GM12891 (cell line): ENCODE measurements around the gene PNLDC1.
"Not testable (repeated sequence)": the region's sequence is repeated elsewhere in the genome, so short reads cannot be mapped to it uniquely, and the experiment has no call there.

ENCODE experiments used
- DNase-seq: peaks from one replicate; pipeline ENCODE4 v3.0.0; 2011; ENCODE audit warnings: low spot score; ENCODE audit not compliant: insufficient read length
- FAIRE-seq: peaks from 2 replicates; lab custom pipeline; 2011; peaks lifted over from hg19 to GRCh38; lab: Jason Lieb, UNC
- PAX5 ChIP-seq: IDR thresholded peaks from 2 replicates; pipeline ENCODE4 v1.6.1; 2011; ENCODE audit warnings: low read length, moderate library complexity, mild to moderate bottlenecking; ENCODE audit not compliant: insufficient read depth, severe bottlenecking
- POLR2A ChIP-seq: IDR thresholded peaks from 2 replicates; pipeline ENCODE4 v1.6.1; 2011; ENCODE audit warnings: low read depth, low read length, control low read depth
- POLR2AphosphoS5 ChIP-seq: IDR thresholded peaks from 2 replicates; pipeline ENCODE4 v1.6.1; 2011; ENCODE audit warnings: low read depth, low read length, control low read depth
- POU2F2 ChIP-seq: IDR thresholded peaks from 2 replicates; pipeline ENCODE4 v1.6.1; 2011; ENCODE audit warnings: low read depth, mild to moderate bottlenecking, control low read depth, low read length, moderate library complexity
- SPI1 ChIP-seq: IDR thresholded peaks from 2 replicates; pipeline ENCODE4 v1.6.1; 2011; ENCODE audit warnings: low read depth, low read length, control low read depth
- TAF1 ChIP-seq: IDR thresholded peaks from 2 replicates; pipeline ENCODE4 v1.6.1; 2011; ENCODE audit warnings: low read depth, low read length, control low read depth

The PNLDC1 gene

GRCh38 chr6:159805440-159806020 lies 5.5 kb downstream of the PNLDC1 start:
- no peak for TF ChIP-seq POLR2AphosphoS5
- TF ChIP-seq TAF1: no peak
- TF ChIP-seq PAX5: no peak
- TF ChIP-seq SPI1: no peak
- DNase-seq (no peak), FAIRE-seq (no peak)

DNA sequence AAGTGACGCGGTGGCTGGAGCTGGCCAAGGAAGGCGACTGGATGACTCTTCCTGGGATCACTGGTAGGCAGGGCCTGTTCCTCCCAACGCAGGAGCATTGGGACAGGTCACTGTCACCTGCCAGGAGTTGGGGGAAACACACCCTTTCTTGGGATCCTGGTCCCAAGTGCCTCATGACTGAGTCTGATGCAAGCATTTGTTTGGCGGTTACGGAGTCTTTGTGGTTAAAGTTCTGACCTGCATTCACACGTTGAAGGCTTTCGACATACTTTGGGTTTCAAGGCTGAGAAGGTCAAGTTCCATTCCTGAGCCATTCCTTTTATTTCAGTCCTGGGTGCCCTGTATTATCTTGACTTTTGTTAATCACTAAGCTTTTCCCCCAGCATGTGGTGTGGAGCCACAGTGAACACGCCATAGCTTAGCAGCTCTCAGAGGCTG lies 6.0 kb downstream of the PNLDC1 start:
- TF ChIP-seq TAF1 (no peak), PAX5 (no peak), POU2F2 (no peak), SPI1 (no peak), POLR2AphosphoS5 (no peak), POLR2A (no peak)
- FAIRE-seq (no peak), DNase-seq (no peak)

DNA sequence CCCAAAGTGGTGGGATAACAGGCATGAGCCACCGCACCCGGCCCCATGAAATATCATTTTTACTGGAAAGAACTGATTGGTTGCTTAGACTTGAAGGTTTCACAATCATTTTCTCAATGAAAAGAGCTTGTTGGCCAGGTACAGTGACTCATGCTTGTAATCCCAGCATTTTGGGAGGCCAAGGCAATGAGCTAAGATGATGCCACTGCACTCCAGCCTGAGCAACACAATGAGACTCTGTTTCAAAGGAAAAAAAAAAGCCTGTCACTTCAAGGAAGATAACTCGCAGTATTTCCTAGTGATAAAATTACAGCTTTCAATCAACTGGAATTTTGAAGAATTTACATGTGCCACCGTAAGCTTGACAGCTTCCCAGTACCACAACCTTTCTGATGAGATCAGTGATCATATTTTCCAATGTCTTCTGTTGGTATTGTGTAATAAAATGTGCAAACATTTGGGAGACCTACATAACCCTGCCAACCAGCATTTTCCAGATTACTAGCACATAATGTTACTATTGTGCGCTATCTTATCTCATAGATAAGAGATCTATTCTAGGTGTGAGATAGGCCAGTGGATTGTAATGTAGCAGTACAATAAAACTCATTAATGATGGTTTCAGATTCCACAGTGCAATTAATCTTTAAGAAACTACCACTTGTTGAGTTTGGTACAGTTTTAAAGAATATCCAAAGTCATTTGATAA lies 7.2 kb downstream of the PNLDC1 start:
- DNase-seq: no peak
- no peak for TF ChIP-seq PAX5
- TF ChIP-seq SPI1: no peak
- TF ChIP-seq POLR2A: no peak
- TF ChIP-seq POLR2AphosphoS5: no peak
- TF ChIP-seq POU2F2: no peak
- TF ChIP-seq TAF1: no peak
- no peak for FAIRE-seq

- FAIRE-seq (no peak), DNase-seq (no peak)
- no peak for TF ChIP-seq POLR2A
- no peak for TF ChIP-seq TAF1
- no peak for TF ChIP-seq POLR2AphosphoS5
- TF ChIP-seq POU2F2: no peak
- TF ChIP-seq PAX5: no peak
- no peak for TF ChIP-seq SPI1
Measured at GRCh38 chr6:159808647-159809046, 8.6 kb downstream of the PNLDC1 start.

- DNase-seq (no peak), FAIRE-seq (peak; percentile 68)
- TF ChIP-seq POU2F2 (no peak), SPI1 (no peak), POLR2AphosphoS5 (no peak), PAX5 (no peak), POLR2A (no peak), TAF1 (no peak)
Measured at GRCh38 chr6:159809149-159809548, 9.1 kb downstream of the PNLDC1 start.

GRCh38 chr6:159813781-159814180 lies 13.7 kb downstream of the PNLDC1 start:
- TF ChIP-seq POLR2A: no peak
- DNase-seq (no peak), FAIRE-seq (no peak)

DNA sequence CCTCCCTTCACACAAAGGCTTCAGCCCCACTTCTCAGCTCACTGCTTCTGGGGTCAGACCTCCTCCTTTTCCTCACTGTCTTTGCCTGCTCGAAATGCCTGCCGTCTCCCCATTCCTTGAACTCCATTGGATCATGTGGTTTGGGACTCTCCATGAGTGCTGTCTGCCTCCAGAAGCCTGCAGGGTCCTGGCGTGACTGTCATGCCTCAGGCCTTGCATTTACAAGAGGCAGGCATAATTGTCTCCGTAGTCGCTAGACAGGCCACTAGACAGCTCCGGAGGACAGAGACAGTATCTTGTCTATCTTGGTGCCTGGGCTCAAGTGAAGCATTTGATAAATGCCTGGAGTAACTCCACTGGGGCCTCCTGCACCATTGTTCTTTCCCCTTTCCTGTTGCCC lies 15.3 kb downstream of the PNLDC1 start:
- no peak for DNase-seq
- TF ChIP-seq SPI1 (no peak), POLR2AphosphoS5 (no peak), PAX5 (no peak), POU2F2 (no peak), TAF1 (no peak), POLR2A (no peak)
- no peak for FAIRE-seq

DNA sequence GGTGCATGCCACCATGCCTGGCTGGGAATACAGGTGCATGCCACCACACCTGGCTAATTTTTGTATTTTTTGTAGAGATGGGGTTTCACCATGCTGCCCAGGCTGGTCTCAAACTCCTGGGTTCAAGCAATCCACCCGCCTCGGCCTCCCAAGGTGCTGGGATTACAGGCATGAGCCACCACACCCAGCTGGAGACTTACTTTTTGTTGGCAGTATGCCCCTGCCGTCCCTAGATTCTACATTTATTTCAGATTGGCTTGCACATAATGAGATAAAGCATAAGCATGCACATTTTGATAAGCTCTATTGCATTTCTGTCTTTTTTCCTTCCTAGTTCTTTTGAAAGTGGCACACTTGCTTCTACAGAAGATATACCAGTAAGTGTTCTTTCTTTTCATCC lies 16.7 kb downstream of the PNLDC1 start:
- not testable (repeated sequence) for FAIRE-seq, DNase-seq

DNA sequence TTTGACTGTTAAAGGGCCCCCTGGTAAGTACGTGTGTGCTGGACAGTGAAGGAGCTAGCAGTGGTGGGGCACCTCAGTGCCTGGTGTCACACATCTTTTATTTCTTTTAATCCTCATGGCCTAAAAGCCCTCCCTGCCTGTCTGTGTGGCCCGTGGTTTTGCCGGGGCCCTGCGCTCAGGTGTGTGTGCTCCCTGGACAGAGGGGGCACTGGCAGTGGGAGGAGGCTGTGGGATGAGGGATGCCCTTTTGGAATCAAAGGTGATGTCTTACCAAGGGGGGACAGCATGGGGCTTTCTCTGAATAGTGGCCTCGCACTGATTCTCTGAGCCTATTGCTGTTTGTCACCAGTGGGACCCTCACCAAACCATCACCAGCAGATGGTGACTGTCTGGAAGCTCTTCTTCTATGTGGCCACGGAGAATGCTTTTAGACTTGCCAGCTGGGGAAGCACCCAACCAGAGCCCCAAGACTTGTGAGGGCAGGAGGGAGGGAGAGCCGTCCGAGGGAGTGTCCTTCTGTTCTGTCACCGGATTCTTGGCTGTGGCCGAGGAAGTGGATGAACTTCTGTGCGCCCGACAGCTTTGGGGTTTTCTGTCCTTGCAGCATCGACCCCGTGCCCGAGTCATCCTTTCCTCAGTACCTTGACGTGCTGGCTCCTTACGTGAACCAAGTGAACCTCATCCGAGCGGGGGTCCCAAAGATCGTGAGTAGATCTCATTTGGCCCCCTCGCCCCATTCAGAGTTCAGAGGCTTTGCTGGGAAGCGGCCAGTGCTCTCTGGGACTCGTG lies 18.1 kb downstream of the PNLDC1 start:
- TF ChIP-seq POLR2A (no peak), TAF1 (no peak), POLR2AphosphoS5 (no peak), SPI1 (no peak), POU2F2 (no peak), PAX5 (no peak)
- no peak for DNase-seq
- FAIRE-seq: no peak

- TF ChIP-seq POLR2A (no peak), TAF1 (no peak), POU2F2 (no peak), POLR2AphosphoS5 (no peak), PAX5 (no peak), SPI1 (no peak)
- FAIRE-seq (peak; percentile 48), DNase-seq (no peak)
Measured at GRCh38 chr6:159819098-159819497, 19.0 kb downstream of the PNLDC1 start.
